ENCODE results near the gene DHX8. TPM values are rescaled to one million over a fixed set of nuclear protein-coding genes. Genes with fewer than 3 reads are reported as not detected.

Gene DHX8
- total and polyA plus RNA-seq, 2 donors (not counting 3 experiments of a cell fraction or from before 2014, with no cell fraction given) = 34.9 to 65.6 TPM

GRCh38 chr17:43573579-43574321, 90.0 kb downstream of the DHX8 start:
- Histone ChIP-seq H3K4me3 (replicated peaks in 1 of 3; ENCODE audit: insufficient read depth in 1 of 3, low read depth in 1 of 3, low read length in 3 of 3) (no peak overlapping the region), H3K79me2 (ENCODE audit: control insufficient read depth, insufficient read depth, low read length) (no peaks in the 10 kb centered on the region), H3K36me3 (ENCODE audit: control insufficient read depth in 2 of 2, extremely low read depth in 1 of 2, insufficient read depth in 2 of 2, low read length in 2 of 2) (no peaks in the 10 kb centered on the region), H3K9ac (replicated peaks; ENCODE audit: extremely low read depth, insufficient read depth, low read length) (no peak overlapping the region), H3K4me1 (ENCODE audit: control insufficient read depth, extremely low read depth, insufficient read depth, low read length) (peaks cover 9% of the 10 kb centered on the region), H3K9me1 (replicated peaks; ENCODE audit: control insufficient read depth, extremely low read depth, insufficient read depth, low read length) (no peaks in the 10 kb centered on the region), H3K4me2 (ENCODE audit: insufficient read depth, low read length) (no peak overlapping the region), H3K27ac (ENCODE audit: insufficient read depth, low read depth, low read length) (no peak overlapping the region), H3K27me3 (ENCODE audit: control insufficient read depth in 2 of 2, insufficient read depth in 2 of 2, low read length in 2 of 2) (no peaks in the 10 kb centered on the region), H2AFZ (ENCODE audit: low read depth, low read length) (no peak overlapping the region), H3K9me3 (replicated peaks; ENCODE audit: control insufficient read depth, insufficient read depth, low read length) (no peaks in the 10 kb centered on the region), H4K20me1 (replicated peaks; ENCODE audit: control insufficient read depth, extremely low read depth, insufficient read depth, low read length) (no peaks in the 10 kb centered on the region)
- no TSS peak for BruUV-seq (replicated peaks)
- TF ChIP-seq FOS (IDR thresholded peaks at IDR 0.05; ENCODE audit: borderline replicate concordance, insufficient read depth, low read length) (no peak), GATA2 (IDR thresholded peaks at IDR 0.05; ENCODE audit: insufficient read depth, insufficient read length, low read depth, low read length) (no peak), MYC (IDR thresholded peaks at IDR 0.05; ENCODE audit: low read depth, low read length) (no peak), EZH2 (IDR thresholded peaks at IDR 0.05; ENCODE audit: borderline replicate concordance, low read depth, low read length, severe bottlenecking) (no peak), POLR2AphosphoS5 (IDR thresholded peaks at IDR 0.05; ENCODE audit: insufficient read depth, low read depth, low read length) (no peak), CTCF (IDR thresholded peaks at IDR 0.05; ENCODE audit: extremely low read depth in 1 of 2, insufficient read depth in 1 of 2, low read depth in 1 of 2, low read length in 2 of 2) (no peak), POLR2A (IDR thresholded peaks at IDR 0.05; ENCODE audit: low read depth, low read length) (no peak), JUN (IDR thresholded peaks at IDR 0.05; ENCODE audit: borderline replicate concordance, insufficient read depth, insufficient read length, low read depth) (no peak)
- TF ChIP-seq, protein P1, sequence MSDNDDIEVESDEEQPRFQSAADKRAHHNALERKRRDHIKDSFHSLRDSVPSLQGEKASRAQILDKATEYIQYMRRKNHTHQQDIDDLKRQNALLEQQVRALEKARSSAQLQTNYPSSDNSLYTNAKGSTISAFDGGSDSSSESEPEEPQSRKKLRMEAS (IDR thresholded peaks at IDR 0.05; ENCODE audit: insufficient read depth, insufficient read length) = no peak
- no peak for DNase-seq (ENCODE audit: low read depth, low spot score)
- no peak for FAIRE-seq
- intact Hi-C loops (cut with micrococcal nuclease) = no loop called here
- dilution Hi-C loops (cut with MboI; ENCODE audit: extremely low pct_ligation_motif_present, low sequenced_read_pairs) = no loop called here
- ChIA-PET CTCF (interaction anchor here (0.7 to 10.1 kb wide), 13 partner anchors 10 to 193 kb away, joined by 3 to 595 read pairs (median 4); no protein-coding TSS in a partner anchor), POLR2A (no interaction called here)
